ENCODE results near the gene CEP20.

- TF ChIP-seq POLR2AphosphoS5 (IDR thresholded peaks at IDR 0.05; ENCODE audit: low read depth, low read length) = no peak
- no peak for TF ChIP-seq REST (IDR thresholded peaks at IDR 0.05; ENCODE audit: insufficient read depth in 1 of 2, low read depth in 2 of 2, low read length in 2 of 2)
- no peak for TF ChIP-seq FOXP2 (optimal IDR thresholded peaks at IDR 0.05; ENCODE audit: borderline replicate concordance, extremely low read depth, extremely low read length, insufficient read depth)
- TF ChIP-seq TAF1 (IDR thresholded peaks at IDR 0.05; ENCODE audit: borderline replicate concordance, insufficient read depth, low read length) = no peak
Observed at GRCh38 chr16:15906439-15906838, 18.0 kb upstream of the CEP20 start.

All from PFSK-1 (cell line).